DOHH2 (cell line): ENCODE results near the gene MIA.

Experiments
- H3F3A ChIP-seq: fragments of 200-600 bp; sonication (generic), shearing (Covaris generic); 2 replicates; pipeline ENCODE4 v1.6.0; 2016; ENCODE audit warnings: antibody characterized with exemption, mild to moderate bottlenecking; ENCODE audit not compliant: control insufficient read depth, insufficient read depth
- H3K27ac ChIP-seq: fragments of 200-600 bp; sonication (generic); 2 replicates; pipeline ENCODE4 v1.5.1; 2014; ENCODE audit warnings: low read depth, mild to moderate bottlenecking, low read length, moderate library complexity
- H3K27me3 ChIP-seq: fragments of 200-600 bp; sonication (generic); 2 replicates; pipeline ENCODE4 v1.6.1; 2014; ENCODE audit warnings: mild to moderate bottlenecking, low read length, mixed read lengths; ENCODE audit not compliant: control insufficient read depth
- H3K36me3 ChIP-seq: fragments of 200-600 bp; sonication (generic); 2 replicates; pipeline ENCODE4 v1.6.1; 2014; ENCODE audit warnings: mild to moderate bottlenecking, low read length, moderate library complexity, mixed read lengths; ENCODE audit not compliant: control insufficient read depth
- H3K4me1 ChIP-seq: fragments of 200-600 bp; sonication (generic); 2 replicates; pipeline ENCODE4 v1.6.1; 2014; ENCODE audit warnings: mild to moderate bottlenecking, low read length, mixed read lengths; ENCODE audit not compliant: control insufficient read depth
- H3K4me2 ChIP-seq: fragments of 200-600 bp; sonication (generic); 2 replicates; pipeline ENCODE4 v1.6.0; 2014; ENCODE audit warnings: mild to moderate bottlenecking, low read length, moderate library complexity
- H3K4me3 ChIP-seq: fragments of 200-600 bp; sonication (generic); 2 replicates; pipeline ENCODE4 v1.5.1; 2014; ENCODE audit warnings: mild to moderate bottlenecking, low read length, mixed read lengths
- H3K79me2 ChIP-seq: fragments of 200-600 bp; sonication (generic); 2 replicates; pipeline ENCODE4 v1.6.1; 2014; ENCODE audit warnings: mild to moderate bottlenecking, low read length, mixed read lengths; ENCODE audit not compliant: control insufficient read depth
- H3K9me2 ChIP-seq: fragments of 200-600 bp; sonication (generic); replicated peaks from 2 replicates; pipeline ENCODE4 v1.6.1; 2014; ENCODE audit warnings: mild to moderate bottlenecking, low read length, mixed read lengths; ENCODE audit not compliant: control insufficient read depth
- H3K9me3 ChIP-seq: fragments of 200-600 bp; sonication (generic); 2 replicates; pipeline ENCODE4 v1.6.1; 2014; ENCODE audit warnings: antibody characterized with exemption, low read length, mixed read lengths; ENCODE audit not compliant: control insufficient read depth, insufficient read depth
- H4K20me1 ChIP-seq: fragments of 200-600 bp; sonication (generic); 2 replicates; pipeline ENCODE4 v1.6.0; 2014; ENCODE audit warnings: low read depth, mild to moderate bottlenecking, antibody characterized with exemption, low read length, moderate library complexity; ENCODE audit not compliant: control insufficient read depth, insufficient read depth
- EZH2phosphoT487 ChIP-seq: fragments of 200-600 bp; sonication (generic); IDR thresholded peaks from 2 replicates; pipeline ENCODE4 v1.6.1; 2017; ENCODE audit warnings: borderline replicate concordance, mild to moderate bottlenecking, antibody characterized with exemption, low read length, moderate library complexity, mixed read lengths
- TF ChIP-seq, protein P1 (sequence below): fragments of 200-600 bp; sonication (generic); IDR thresholded peaks from one replicate; pipeline ENCODE4 v1.5.1; 2014; ENCODE audit warnings: antibody characterized with exemption, mild to moderate bottlenecking, low read depth, low read length; ENCODE audit not compliant: poor library complexity, severe bottlenecking

MIA gene

DNA sequence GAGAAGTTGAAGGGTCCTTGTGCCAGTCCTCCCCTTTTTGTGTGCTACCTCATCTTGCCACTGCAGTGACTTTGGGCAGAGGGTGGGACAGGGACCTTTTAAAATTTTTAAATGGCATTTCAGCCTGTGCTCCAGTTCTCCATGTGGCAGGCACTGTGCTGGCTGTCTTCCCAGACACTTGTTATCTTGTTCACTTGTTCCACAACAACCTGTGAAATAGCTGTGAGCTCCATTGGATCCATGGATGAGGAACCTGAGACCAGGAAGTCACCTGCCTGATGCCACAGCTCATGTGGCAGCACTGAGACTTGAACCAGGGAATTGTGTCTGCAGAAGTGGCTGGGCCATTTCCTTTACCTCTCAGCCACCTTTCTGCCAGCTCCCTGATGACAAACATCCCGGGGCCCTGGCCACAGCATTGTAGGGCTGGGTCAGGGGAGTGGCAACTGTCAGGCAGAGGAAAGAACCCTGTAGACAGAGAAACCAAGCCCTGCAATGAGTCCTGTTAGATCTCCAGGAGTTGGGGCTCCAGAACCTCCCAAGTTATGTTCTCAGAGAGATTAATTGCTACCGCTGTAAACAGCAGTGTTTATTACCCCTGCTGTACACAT, 30.0 kb downstream of the MIA start:
- no peak overlapping the region for H3K4me3 ChIP-seq
- H3K4me1 ChIP-seq, result peaks cover 73% of the 10 kb centered on the region
- H3F3A ChIP-seq, result peaks cover 9% of the 10 kb centered on the region
- peaks cover 77% of the 10 kb centered on the region for H3K79me2 ChIP-seq
- H3K27ac ChIP-seq, result peak overlapping the region; percentile 75; the same call in 1 of the 2 replicates
- H4K20me1 ChIP-seq, result peaks cover 51% of the 10 kb centered on the region
- TF ChIP-seq, protein P1, sequence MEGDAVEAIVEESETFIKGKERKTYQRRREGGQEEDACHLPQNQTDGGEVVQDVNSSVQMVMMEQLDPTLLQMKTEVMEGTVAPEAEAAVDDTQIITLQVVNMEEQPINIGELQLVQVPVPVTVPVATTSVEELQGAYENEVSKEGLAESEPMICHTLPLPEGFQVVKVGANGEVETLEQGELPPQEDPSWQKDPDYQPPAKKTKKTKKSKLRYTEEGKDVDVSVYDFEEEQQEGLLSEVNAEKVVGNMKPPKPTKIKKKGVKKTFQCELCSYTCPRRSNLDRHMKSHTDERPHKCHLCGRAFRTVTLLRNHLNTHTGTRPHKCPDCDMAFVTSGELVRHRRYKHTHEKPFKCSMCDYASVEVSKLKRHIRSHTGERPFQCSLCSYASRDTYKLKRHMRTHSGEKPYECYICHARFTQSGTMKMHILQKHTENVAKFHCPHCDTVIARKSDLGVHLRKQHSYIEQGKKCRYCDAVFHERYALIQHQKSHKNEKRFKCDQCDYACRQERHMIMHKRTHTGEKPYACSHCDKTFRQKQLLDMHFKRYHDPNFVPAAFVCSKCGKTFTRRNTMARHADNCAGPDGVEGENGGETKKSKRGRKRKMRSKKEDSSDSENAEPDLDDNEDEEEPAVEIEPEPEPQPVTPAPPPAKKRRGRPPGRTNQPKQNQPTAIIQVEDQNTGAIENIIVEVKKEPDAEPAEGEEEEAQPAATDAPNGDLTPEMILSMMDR, result no peak
- no peak for TF ChIP-seq EZH2phosphoT487
- peaks cover 90% of the 10 kb centered on the region for H3K36me3 ChIP-seq
- no peaks in the 10 kb centered on the region for H3K9me2 ChIP-seq
- H3K27me3 ChIP-seq, result no peaks in the 10 kb centered on the region
- peak overlapping the region; percentile 84 for H3K4me2 ChIP-seq
- no peaks in the 10 kb centered on the region for H3K9me3 ChIP-seq

DNA sequence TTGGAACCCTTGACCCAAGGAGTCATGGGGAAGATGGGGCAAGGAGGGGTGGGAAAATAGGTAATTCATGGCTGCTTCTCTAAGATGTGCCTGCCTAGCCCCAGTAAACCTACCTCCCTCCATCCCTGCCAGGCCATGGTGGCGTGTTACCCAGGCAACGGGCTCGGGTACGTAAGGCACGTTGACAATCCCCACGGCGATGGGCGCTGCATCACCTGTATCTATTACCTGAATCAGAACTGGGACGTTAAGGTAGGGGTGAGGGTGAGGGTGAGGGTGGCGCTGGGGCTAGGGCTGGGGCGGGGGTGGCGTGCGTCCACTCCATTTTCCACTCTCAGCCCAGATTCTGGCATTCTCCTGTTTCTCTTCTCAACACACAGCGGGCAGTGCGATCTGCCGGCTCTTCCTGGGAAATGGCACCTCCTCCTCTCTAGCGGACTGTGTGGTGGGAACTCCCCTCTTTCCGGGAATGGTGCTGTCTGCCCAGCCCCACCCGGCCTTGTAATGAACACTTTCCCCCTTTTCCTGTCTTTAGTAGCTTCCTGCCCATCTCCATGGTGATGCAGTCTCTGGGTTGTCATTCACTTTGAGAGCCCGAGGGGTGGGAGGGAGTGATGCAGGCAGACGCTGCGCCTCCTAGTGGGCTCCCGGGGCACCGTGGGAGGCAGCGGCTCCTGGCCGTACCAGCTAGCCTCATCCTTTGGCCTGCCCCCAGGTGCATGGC, 31.3 kb downstream of the MIA start:
- H4K20me1 ChIP-seq, result peaks cover 44% of the 10 kb centered on the region
- peaks cover 79% of the 10 kb centered on the region for H3K36me3 ChIP-seq
- H3K4me3 ChIP-seq, result peak overlapping the region; percentile 51
- TF ChIP-seq, protein P1, result peak; percentile 99
- TF ChIP-seq EZH2phosphoT487, result no peak
- peaks cover 66% of the 10 kb centered on the region for H3K79me2 ChIP-seq
- peaks cover 9% of the 10 kb centered on the region for H3F3A ChIP-seq
- 0 out of 2 replicates have a peak overlapping the region, but pooled peaks have one; percentile 22 for H3K27ac ChIP-seq
- peaks cover 5% of the 10 kb centered on the region for H3K27me3 ChIP-seq
- H3K4me2 ChIP-seq, result peak overlapping the region; percentile 84
- H3K9me3 ChIP-seq, result no peaks in the 10 kb centered on the region
- peaks cover 65% of the 10 kb centered on the region for H3K4me1 ChIP-seq
- no peaks in the 10 kb centered on the region for H3K9me2 ChIP-seq

DNA sequence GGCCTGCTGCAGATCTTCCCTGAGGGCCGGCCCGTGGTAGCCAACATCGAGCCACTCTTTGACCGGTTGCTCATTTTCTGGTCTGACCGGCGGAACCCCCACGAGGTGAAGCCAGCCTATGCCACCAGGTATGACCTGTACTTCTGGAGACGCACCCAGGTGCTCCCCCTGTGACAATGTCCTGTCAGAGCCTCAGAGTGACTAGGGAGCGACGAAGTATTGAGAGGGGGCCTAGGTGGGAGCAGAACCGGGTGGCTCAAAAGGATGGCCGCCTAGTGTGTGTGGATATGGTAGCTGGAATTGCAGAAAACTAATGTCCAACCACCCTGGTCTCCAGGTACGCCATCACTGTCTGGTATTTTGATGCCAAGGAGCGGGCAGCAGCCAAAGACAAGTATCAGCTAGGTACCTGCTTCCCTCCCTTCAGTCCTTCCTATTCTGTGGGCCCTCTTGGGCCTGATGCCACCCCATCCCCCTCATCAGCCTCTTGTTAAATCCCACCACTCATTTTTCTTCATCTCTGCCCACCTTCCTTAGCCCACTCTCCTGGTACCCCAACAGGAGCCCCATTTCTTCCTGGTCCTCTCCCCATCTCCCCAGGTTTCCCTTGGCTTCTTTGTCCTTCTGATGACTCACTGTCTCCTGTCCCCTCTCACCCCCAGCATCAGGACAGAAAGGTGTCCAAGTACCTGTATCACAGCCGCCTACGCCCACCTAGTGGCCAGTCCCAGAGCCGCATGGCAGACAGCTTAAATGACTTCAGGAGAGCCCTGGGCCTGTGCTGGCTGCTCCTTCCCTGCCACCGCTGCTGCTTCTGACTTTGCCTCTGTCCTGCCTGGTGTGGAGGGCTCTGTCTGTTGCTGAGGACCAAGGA, 32.1 kb downstream of the MIA start:
- Histone ChIP-seq H3K4me1 (peaks cover 64% of the 10 kb centered on the region), H3K36me3 (peaks cover 72% of the 10 kb centered on the region), H3F3A (peaks cover 9% of the 10 kb centered on the region), H3K4me2 (peak overlapping the region; percentile 84), H3K27ac (no peak overlapping the region), H3K9me3 (no peaks in the 10 kb centered on the region), H3K27me3 (peaks cover 12% of the 10 kb centered on the region), H3K79me2 (peaks cover 58% of the 10 kb centered on the region), H3K4me3 (peak overlapping the region; percentile 51; the same call in 1 of the 2 replicates), H3K9me2 (no peaks in the 10 kb centered on the region), H4K20me1 (peaks cover 40% of the 10 kb centered on the region; the same call in 1 of the 2 replicates)
- TF ChIP-seq EZH2phosphoT487, result no peak
- TF ChIP-seq, protein P1, result peak; percentile 60
